Stomach (tissue), 9 donors: ENCODE results near the gene FAM193B. TPM values are rescaled to one million over a fixed set of nuclear protein-coding genes. Genes with fewer than 3 reads are reported as not detected.

Experiments
- DNase-seq, 2 donors: peaks; one replicate each; pipeline versions ENCODE4 v3.0.0 to v3.0.0-alpha.2; 2013 to 2019
- H3K27ac ChIP-seq, 5 donors: fragments of 200-600 bp in 4 of 5; sonication (generic) in 4 of 5; one replicate each; pipeline ENCODE4 v1.5.1; 2013 to 2019; ENCODE audit warnings: mild to moderate bottlenecking in 1 of 5, moderate library complexity in 1 of 5
- H3K27me3 ChIP-seq, 3 donors: fragments of 200-600 bp; sonication (generic); one replicate each; pipeline ENCODE4 v1.5.1; 2017 to 2019; ENCODE audit warnings: mixed run types in 1 of 3
- H3K36me3 ChIP-seq, 4 donors: fragments of 200-600 bp; sonication (generic); 1 replicate in 3 of 4; 2 replicates in 1 of 4; pipeline ENCODE4 v1.5.1; 2016 to 2019
- H3K4me1 ChIP-seq, 4 donors: fragments of 200-600 bp; sonication (generic); one replicate each; pipeline ENCODE4 v1.5.1; 2016 to 2019
- H3K4me3 ChIP-seq, 4 donors: fragments of 200-600 bp; sonication (generic) in 3 of 4; one replicate each; pipeline ENCODE4 v1.5.1; 2016 to 2019; ENCODE audit warnings: mild to moderate bottlenecking in 1 of 4
- H3K9me3 ChIP-seq, 4 donors: fragments of 200-600 bp; sonication (generic); one replicate each; pipeline ENCODE4 v1.5.1; 2016 to 2019
- CTCF ChIP-seq, 7 experiments: fragments of 450-650 bp in 4 of 7; fragments of 200-600 bp in 3 of 7; sonication (generic) in 3 of 7; IDR thresholded peaks; one replicate each; pipeline ENCODE4 v1.5.1; 2016 to 2019; ENCODE audit warnings: antibody characterized with exemption in 7 of 7, control low read depth in 2 of 7, mild to moderate bottlenecking in 1 of 7
- EP300 ChIP-seq: sonication (generic); formaldehyde crosslinking; IDR thresholded peaks from one replicate; pipeline ENCODE4 v1.6.1; 2017; ENCODE audit warnings: antibody characterized with exemption
- POLR2A ChIP-seq, 4 donors: fragments of 450-650 bp; IDR thresholded peaks; one replicate each; pipeline ENCODE4 v1.6.1; 2016; ENCODE audit warnings: antibody characterized with exemption in 4 of 4, control low read depth in 2 of 4, mild to moderate bottlenecking in 1 of 4, moderate library complexity in 1 of 4
- POLR2AphosphoS5 ChIP-seq, 3 donors: sonication (generic); formaldehyde crosslinking; IDR thresholded peaks; one replicate each; pipeline ENCODE4 v1.6.1; 2016; ENCODE audit warnings: antibody characterized with exemption in 3 of 3
- WGBS, 5 donors: extraction: QIAGEN DNeasy Blood & Tissue Kit in 3 of 5; methylation state at CpG; one replicate each; pipeline versions ENCODE4 v1.1.5 to v1.1.7; 2013 to 2018; 5-methylcytosine and 5-hydroxymethylcytosine counted together
- intact Hi-C: fragments of 100-400 bp; cut with DNase I; formaldehyde crosslinking; loops from one replicate; pipeline ENCODE4 v1.15.1; 2023; ENCODE audit warnings: low total_unique reads
- polyA plus RNA-seq, 3 donors: library from polyadenylated mRNA; stranded (reverse); fragments of 200-250 nt; gene quantifications; one replicate each; pipeline ENCODE4 v1.2.3, GENCODE V29; 2013
- total RNA-seq, 5 donors: library from RNA; depleted of rRNA; stranded (reverse); fragments of >200 nt; gene quantifications; one replicate each; pipeline versions ENCODE4 v1.1.0 to v1.2.3, GENCODE V29; 2014 to 2016
- donor health status: healthy with polysubstance abuse.
- donor health status: Bipolar disorder and iron deficiency.
- donor health status: healthy.

Gene FAM193B
- total and polyA plus RNA-seq, 8 donors = 40.4 to 316 (median 138) TPM

- Histone ChIP-seq H3K36me3 (peaks cover 73 to 100% (median 99%) of the 10 kb centered on the region in 4 donors), H3K27me3 (no peaks in the 10 kb centered on the region), H3K4me3 (no peak overlapping the region), H3K9me3 (no peaks in the 10 kb centered on the region), H3K27ac (no peak overlapping the region), H3K4me1 (no peaks in the 10 kb centered on the region)
- intact Hi-C loops = no loop called here
- 85 to 91% (median 87%) methylated on average over 12 of the region's 12 CpGs for WGBS, 5 donors
- TF ChIP-seq POLR2A (IDR thresholded peaks at IDR 0.05) = no peak
- TF ChIP-seq EP300 = no peak
- TF ChIP-seq POLR2AphosphoS5 (IDR thresholded peaks at IDR 0.05) = no peak
- no peak for TF ChIP-seq CTCF (IDR thresholded peaks at IDR 0.05)
- DNase-seq = no peak
Observed at GRCh38 chr5:177529247-177530203, 24.8 kb downstream of the FAM193B start.

GRCh38 chr5:177528631-177529030 is 25.7 kb downstream of the FAM193B start:
- no peaks in the 10 kb centered on the region for H3K9me3 ChIP-seq
- 83 to 93% (median 91%) methylated on average over 10 of the region's 10 CpGs for WGBS, 5 donors
- intact Hi-C loops = no loop called here
- H3K36me3 ChIP-seq = peaks cover 78 to 100% (median 100%) of the 10 kb centered on the region in 4 donors
- no peaks in the 10 kb centered on the region for H3K27me3 ChIP-seq
- no peak overlapping the region for H3K27ac ChIP-seq
- no peak overlapping the region for H3K4me3 ChIP-seq
- no peaks in the 10 kb centered on the region for H3K4me1 ChIP-seq
- no peak for DNase-seq
- no peak for TF ChIP-seq EP300
- no peak for TF ChIP-seq POLR2AphosphoS5 (IDR thresholded peaks at IDR 0.05)
- TF ChIP-seq POLR2A (IDR thresholded peaks at IDR 0.05) = no peak
- TF ChIP-seq CTCF (IDR thresholded peaks at IDR 0.05) = no peak

GRCh38 chr5:177527595-177527994 is 26.8 kb downstream of the FAM193B start:
- no peaks in the 10 kb centered on the region for H3K4me1 ChIP-seq
- H3K4me3 ChIP-seq = no peak overlapping the region
- DNase-seq = no peak
- H3K27ac ChIP-seq = no peak overlapping the region
- no peaks in the 10 kb centered on the region for H3K27me3 ChIP-seq
- intact Hi-C loops = no loop called here
- no peaks in the 10 kb centered on the region for H3K9me3 ChIP-seq
- H3K36me3 ChIP-seq = peaks cover 79 to 100% (median 100%) of the 10 kb centered on the region in 4 donors
- TF ChIP-seq POLR2AphosphoS5 (IDR thresholded peaks at IDR 0.05) (no peak), CTCF (IDR thresholded peaks at IDR 0.05) (no peak), POLR2A (IDR thresholded peaks at IDR 0.05) (no peak), EP300 (no peak)
- 90 to 94% (median 93%) methylated on average over 8 of the region's 8 CpGs for WGBS, 5 donors

GRCh38 chr5:177526791-177527190 is 27.6 kb downstream of the FAM193B start:
- no peak for TF ChIP-seq POLR2A (IDR thresholded peaks at IDR 0.05)
- WGBS, 5 donors = 90 to 95% (median 94%) methylated on average over 6 of the region's 6 CpGs

GRCh38 chr5:177526191-177526590 is 28.2 kb downstream of the FAM193B start:
- H3K9me3 ChIP-seq = no peaks in the 10 kb centered on the region
- H3K27ac ChIP-seq = no peak overlapping the region
- H3K36me3 ChIP-seq = peaks cover 80 to 100% (median 100%) of the 10 kb centered on the region in 4 donors
- no peak for TF ChIP-seq CTCF (IDR thresholded peaks at IDR 0.05)
- no peak for TF ChIP-seq POLR2AphosphoS5 (IDR thresholded peaks at IDR 0.05)
- TF ChIP-seq POLR2A (IDR thresholded peaks at IDR 0.05) = no peak
- no peak for TF ChIP-seq EP300
- intact Hi-C loops = no loop called here
- no peak overlapping the region for H3K4me3 ChIP-seq
- no peaks in the 10 kb centered on the region for H3K27me3 ChIP-seq
- WGBS, 5 donors = 92 to 98% (median 93%) methylated on average over 4 of the region's 4 CpGs
- no peaks in the 10 kb centered on the region for H3K4me1 ChIP-seq
- DNase-seq = no peak

More at GRCh38 chr5:177526791-177527190, 27.6 kb downstream of the FAM193B start:
- Histone ChIP-seq H3K4me3 (no peak overlapping the region), H3K4me1 (no peaks in the 10 kb centered on the region), H3K36me3 (peaks cover 78 to 100% (median 100%) of the 10 kb centered on the region in 4 donors), H3K27me3 (no peaks in the 10 kb centered on the region), H3K9me3 (no peaks in the 10 kb centered on the region), H3K27ac (no peak overlapping the region)
- intact Hi-C loops = no loop called here
- DNase-seq = no peak
